ENCODE data around the gene RNF186.

The RNF186 gene

GRCh38 chr1:19861842-19862530, 46.9 kb upstream of the RNF186 start:
- Histone ChIP-seq H3K4me2 (ENCODE audit: insufficient read depth, low read length, poor library complexity, severe bottlenecking) (no peak overlapping the region), H2BK5ac (ENCODE audit: low read length) (no peak overlapping the region), H3K14ac (ENCODE audit: low read length) (no peak overlapping the region), H3K4ac (ENCODE audit: low read length) (no peak overlapping the region), H3K27ac (replicated peaks; ENCODE audit: low read length) (no peak overlapping the region), H3K18ac (ENCODE audit: low read length) (no peak overlapping the region), H4K8ac (ENCODE audit: low read depth, low read length) (no peak overlapping the region), H2AK5ac (ENCODE audit: low read depth, low read length) (no peak overlapping the region), H2AFZ (ENCODE audit: low read length) (no peak overlapping the region), H3K9ac (ENCODE audit: low read depth, low read length, poor library complexity) (no peak overlapping the region), H3K9me3 (replicated peaks in 1 of 2; ENCODE audit: control insufficient read depth in 2 of 2, insufficient read depth in 1 of 2, low read depth in 1 of 2, low read length in 2 of 2) (peaks cover 0 to 4% of the 10 kb centered on the region in 2 donors), H2BK120ac (ENCODE audit: low read depth, low read length) (no peak overlapping the region), H3K4me3 (ENCODE audit: low read length in 2 of 2) (no peak overlapping the region), H4K91ac (ENCODE audit: low read depth, low read length, poor library complexity) (no peak overlapping the region), H2BK12ac (ENCODE audit: low read length) (no peak overlapping the region), H2BK15ac (ENCODE audit: low read length) (no peak overlapping the region), H3K4me1 (ENCODE audit: control insufficient read depth in 2 of 2, insufficient read depth in 1 of 2, low read depth in 1 of 2, low read length in 2 of 2) (no peaks in the 10 kb centered on the region), H3K23ac (ENCODE audit: low read depth, low read length, poor library complexity) (no peak overlapping the region), H3K36me3 (replicated peaks in 1 of 2; ENCODE audit: control insufficient read depth in 2 of 2, insufficient read depth in 2 of 2, low read length in 2 of 2) (no peaks in the 10 kb centered on the region), H3K79me1 (ENCODE audit: low read depth, low read length) (no peaks in the 10 kb centered on the region), H3K27me3 (ENCODE audit: control insufficient read depth in 3 of 3, insufficient read depth in 3 of 3, low read depth in 1 of 3, low read length in 3 of 3) (peaks cover 0 to 2% (median 0%) of the 10 kb centered on the region in 3 experiments)
- DNase-seq (ENCODE audit: low spot score) = no peak
- WGBS, 2 donors (ENCODE audit: extremely low coverage in 2 of 2, insufficient read length in 2 of 2, insufficient replicate concordance in 1 of 2) = no CpG with 5 or more reads among the region's 1 CpG

- H3K27me3 ChIP-seq (ENCODE audit: control insufficient read depth in 3 of 3, insufficient read depth in 3 of 3, low read depth in 1 of 3, low read length in 3 of 3) = peaks cover 0 to 2% (median 0%) of the 10 kb centered on the region in 3 experiments
- H3K36me3 ChIP-seq (replicated peaks in 1 of 2; ENCODE audit: control insufficient read depth in 2 of 2, insufficient read depth in 2 of 2, low read length in 2 of 2) = no peaks in the 10 kb centered on the region
- H4K91ac ChIP-seq (ENCODE audit: low read depth, low read length, poor library complexity) = no peak overlapping the region
- H3K79me1 ChIP-seq (ENCODE audit: low read depth, low read length) = no peaks in the 10 kb centered on the region
- WGBS, 2 donors (ENCODE audit: extremely low coverage in 2 of 2, insufficient read length in 2 of 2, insufficient replicate concordance in 1 of 2) = no CpG with 5 or more reads among the region's 2 CpGs
- no peak overlapping the region for H2BK5ac ChIP-seq (ENCODE audit: low read length)
- no peak overlapping the region for H2BK12ac ChIP-seq (ENCODE audit: low read length)
- H3K14ac ChIP-seq (ENCODE audit: low read length) = no peak overlapping the region
- no peak overlapping the region for H2AFZ ChIP-seq (ENCODE audit: low read length)
- H2AK5ac ChIP-seq (ENCODE audit: low read depth, low read length) = no peak overlapping the region
- H3K4me2 ChIP-seq (ENCODE audit: insufficient read depth, low read length, poor library complexity, severe bottlenecking) = no peak overlapping the region
- H2BK15ac ChIP-seq (ENCODE audit: low read length) = no peak overlapping the region
- no peaks in the 10 kb centered on the region for H3K4me1 ChIP-seq (ENCODE audit: control insufficient read depth in 2 of 2, insufficient read depth in 1 of 2, low read depth in 1 of 2, low read length in 2 of 2)
- no peak overlapping the region for H3K4me3 ChIP-seq (ENCODE audit: low read length in 2 of 2)
- H3K23ac ChIP-seq (ENCODE audit: low read depth, low read length, poor library complexity) = no peak overlapping the region
- no peak overlapping the region for H3K4ac ChIP-seq (ENCODE audit: low read length)
- no peak for DNase-seq (ENCODE audit: low spot score)
- no peak overlapping the region for H4K8ac ChIP-seq (ENCODE audit: low read depth, low read length)
- H3K9ac ChIP-seq (ENCODE audit: low read depth, low read length, poor library complexity) = no peak overlapping the region
- H2BK120ac ChIP-seq (ENCODE audit: low read depth, low read length) = no peak overlapping the region
- H3K9me3 ChIP-seq (replicated peaks in 1 of 2; ENCODE audit: control insufficient read depth in 2 of 2, insufficient read depth in 1 of 2, low read depth in 1 of 2, low read length in 2 of 2) = peaks cover 0 to 4% of the 10 kb centered on the region in 2 donors
- H3K18ac ChIP-seq (ENCODE audit: low read length) = no peak overlapping the region
- no peak overlapping the region for H3K27ac ChIP-seq (replicated peaks; ENCODE audit: low read length)
Measured at GRCh38 chr1:19861034-19861433, 46.0 kb upstream of the RNF186 start.

- Histone ChIP-seq H3K4ac (ENCODE audit: low read length) (no peak overlapping the region), H4K91ac (ENCODE audit: low read depth, low read length, poor library complexity) (no peak overlapping the region), H4K8ac (ENCODE audit: low read depth, low read length) (no peak overlapping the region), H3K9me3 (replicated peaks in 1 of 2; ENCODE audit: control insufficient read depth in 2 of 2, insufficient read depth in 1 of 2, low read depth in 1 of 2, low read length in 2 of 2) (peaks cover 0 to 4% of the 10 kb centered on the region in 2 donors), H3K27ac (replicated peaks; ENCODE audit: low read length) (no peak overlapping the region), H2BK120ac (ENCODE audit: low read depth, low read length) (no peak overlapping the region), H2AFZ (ENCODE audit: low read length) (no peak overlapping the region), H3K23ac (ENCODE audit: low read depth, low read length, poor library complexity) (no peak overlapping the region), H3K4me2 (ENCODE audit: insufficient read depth, low read length, poor library complexity, severe bottlenecking) (no peak overlapping the region), H2BK15ac (ENCODE audit: low read length) (no peak overlapping the region), H3K36me3 (replicated peaks in 1 of 2; ENCODE audit: control insufficient read depth in 2 of 2, insufficient read depth in 2 of 2, low read length in 2 of 2) (no peaks in the 10 kb centered on the region), H3K14ac (ENCODE audit: low read length) (no peak overlapping the region), H2BK12ac (ENCODE audit: low read length) (no peak overlapping the region), H2AK5ac (ENCODE audit: low read depth, low read length) (no peak overlapping the region), H3K4me3 (ENCODE audit: low read length in 2 of 2) (no peak overlapping the region), H3K9ac (ENCODE audit: low read depth, low read length, poor library complexity) (no peak overlapping the region), H2BK5ac (ENCODE audit: low read length) (no peak overlapping the region), H3K4me1 (ENCODE audit: control insufficient read depth in 2 of 2, insufficient read depth in 1 of 2, low read depth in 1 of 2, low read length in 2 of 2) (no peaks in the 10 kb centered on the region), H3K27me3 (ENCODE audit: control insufficient read depth in 3 of 3, insufficient read depth in 3 of 3, low read depth in 1 of 3, low read length in 3 of 3) (peaks cover 0 to 2% (median 0%) of the 10 kb centered on the region in 3 experiments), H3K79me1 (ENCODE audit: low read depth, low read length) (no peaks in the 10 kb centered on the region), H3K18ac (ENCODE audit: low read length) (no peak overlapping the region)
- no peak for DNase-seq (ENCODE audit: low spot score)
- no CpG with 5 or more reads among the region's 2 CpGs for WGBS, 2 donors (ENCODE audit: extremely low coverage in 2 of 2, insufficient read length in 2 of 2, insufficient replicate concordance in 1 of 2)
Measured at GRCh38 chr1:19860418-19860817, 45.3 kb upstream of the RNF186 start.

GRCh38 chr1:19859876-19860275, 44.8 kb upstream of the RNF186 start:
- Histone ChIP-seq H2BK12ac (ENCODE audit: low read length) (no peak overlapping the region), H3K36me3 (replicated peaks in 1 of 2; ENCODE audit: control insufficient read depth in 2 of 2, insufficient read depth in 2 of 2, low read length in 2 of 2) (no peaks in the 10 kb centered on the region), H3K27ac (replicated peaks; ENCODE audit: low read length) (no peak overlapping the region), H4K91ac (ENCODE audit: low read depth, low read length, poor library complexity) (no peak overlapping the region), H3K79me1 (ENCODE audit: low read depth, low read length) (no peaks in the 10 kb centered on the region), H2BK5ac (ENCODE audit: low read length) (no peak overlapping the region), H3K4me2 (ENCODE audit: insufficient read depth, low read length, poor library complexity, severe bottlenecking) (no peak overlapping the region), H4K8ac (ENCODE audit: low read depth, low read length) (no peak overlapping the region), H3K27me3 (ENCODE audit: control insufficient read depth in 3 of 3, insufficient read depth in 3 of 3, low read depth in 1 of 3, low read length in 3 of 3) (peaks cover 0 to 2% (median 0%) of the 10 kb centered on the region in 3 experiments), H3K4me1 (ENCODE audit: control insufficient read depth in 2 of 2, insufficient read depth in 1 of 2, low read depth in 1 of 2, low read length in 2 of 2) (no peaks in the 10 kb centered on the region), H2AK5ac (ENCODE audit: low read depth, low read length) (no peak overlapping the region), H3K4me3 (ENCODE audit: low read length in 2 of 2) (no peak overlapping the region), H3K18ac (ENCODE audit: low read length) (no peak overlapping the region), H3K23ac (ENCODE audit: low read depth, low read length, poor library complexity) (no peak overlapping the region), H2BK120ac (ENCODE audit: low read depth, low read length) (no peak overlapping the region), H3K9ac (ENCODE audit: low read depth, low read length, poor library complexity) (no peak overlapping the region), H2BK15ac (ENCODE audit: low read length) (no peak overlapping the region), H2AFZ (ENCODE audit: low read length) (no peak overlapping the region), H3K14ac (ENCODE audit: low read length) (no peak overlapping the region), H3K4ac (ENCODE audit: low read length) (no peak overlapping the region), H3K9me3 (replicated peaks in 1 of 2; ENCODE audit: control insufficient read depth in 2 of 2, insufficient read depth in 1 of 2, low read depth in 1 of 2, low read length in 2 of 2) (peaks cover 0 to 4% of the 10 kb centered on the region in 2 donors)
- no CpG with 5 or more reads among the region's 2 CpGs for WGBS, 2 donors (ENCODE audit: extremely low coverage in 2 of 2, insufficient read length in 2 of 2, insufficient replicate concordance in 1 of 2)
- no peak for DNase-seq (ENCODE audit: low spot score)

All from neuronal stem cell (in vitro differentiated cells).